GM12873 (cell line): ENCODE data around the gene MBTPS1.

ENCODE experiments used
- TF ChIP-seq, protein P1 (sequence below): IDR thresholded peaks from 2 replicates; pipeline ENCODE4 v1.5.1; 2012; ENCODE audit warnings: low read depth, mild to moderate bottlenecking, moderate library complexity, low read length, control low read depth; ENCODE audit not compliant: insufficient read depth; ENCODE audit errors: missing control alignments

Gene MBTPS1

DNA sequence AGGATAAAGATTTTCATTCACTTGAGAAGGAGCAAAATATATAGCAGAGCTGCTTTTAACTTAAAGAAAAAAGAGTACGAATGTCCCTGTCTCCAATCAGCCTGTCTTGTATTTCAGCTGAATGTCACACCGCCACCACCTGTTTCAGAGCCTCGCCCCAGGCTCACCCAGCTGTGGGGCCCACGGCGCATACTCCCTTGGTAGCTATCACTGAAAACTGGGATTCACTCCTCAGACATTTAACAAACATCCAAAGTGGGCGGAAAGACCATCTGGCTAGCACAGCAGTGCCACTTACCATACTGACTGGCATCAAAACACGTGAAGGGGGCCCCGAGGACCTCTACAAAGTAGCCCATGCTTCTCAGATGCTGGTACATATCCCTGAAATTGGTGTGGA lies 48.7 kb downstream of the MBTPS1 start:
- TF ChIP-seq, protein P1, sequence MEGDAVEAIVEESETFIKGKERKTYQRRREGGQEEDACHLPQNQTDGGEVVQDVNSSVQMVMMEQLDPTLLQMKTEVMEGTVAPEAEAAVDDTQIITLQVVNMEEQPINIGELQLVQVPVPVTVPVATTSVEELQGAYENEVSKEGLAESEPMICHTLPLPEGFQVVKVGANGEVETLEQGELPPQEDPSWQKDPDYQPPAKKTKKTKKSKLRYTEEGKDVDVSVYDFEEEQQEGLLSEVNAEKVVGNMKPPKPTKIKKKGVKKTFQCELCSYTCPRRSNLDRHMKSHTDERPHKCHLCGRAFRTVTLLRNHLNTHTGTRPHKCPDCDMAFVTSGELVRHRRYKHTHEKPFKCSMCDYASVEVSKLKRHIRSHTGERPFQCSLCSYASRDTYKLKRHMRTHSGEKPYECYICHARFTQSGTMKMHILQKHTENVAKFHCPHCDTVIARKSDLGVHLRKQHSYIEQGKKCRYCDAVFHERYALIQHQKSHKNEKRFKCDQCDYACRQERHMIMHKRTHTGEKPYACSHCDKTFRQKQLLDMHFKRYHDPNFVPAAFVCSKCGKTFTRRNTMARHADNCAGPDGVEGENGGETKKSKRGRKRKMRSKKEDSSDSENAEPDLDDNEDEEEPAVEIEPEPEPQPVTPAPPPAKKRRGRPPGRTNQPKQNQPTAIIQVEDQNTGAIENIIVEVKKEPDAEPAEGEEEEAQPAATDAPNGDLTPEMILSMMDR, result no peak

DNA sequence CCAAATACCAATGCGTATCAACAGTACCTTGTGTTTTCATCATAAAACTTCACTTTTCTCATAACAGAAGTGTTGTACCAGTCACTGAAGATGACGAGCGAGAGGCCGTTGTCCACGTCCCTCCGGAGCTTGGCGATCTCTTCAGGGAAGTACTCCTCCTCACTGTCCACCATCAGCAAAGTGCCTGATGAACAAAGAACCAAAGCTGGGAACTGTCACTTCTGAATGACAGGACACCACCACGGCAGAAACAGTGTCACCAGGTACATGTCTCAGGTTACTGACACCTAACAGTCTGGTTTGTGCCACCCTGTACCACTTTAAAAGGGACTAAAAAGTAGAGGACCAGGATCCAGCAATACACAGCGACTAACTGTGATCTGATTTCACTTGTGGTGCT lies 49.1 kb downstream of the MBTPS1 start:
- TF ChIP-seq, protein P1, result no peak

DNA sequence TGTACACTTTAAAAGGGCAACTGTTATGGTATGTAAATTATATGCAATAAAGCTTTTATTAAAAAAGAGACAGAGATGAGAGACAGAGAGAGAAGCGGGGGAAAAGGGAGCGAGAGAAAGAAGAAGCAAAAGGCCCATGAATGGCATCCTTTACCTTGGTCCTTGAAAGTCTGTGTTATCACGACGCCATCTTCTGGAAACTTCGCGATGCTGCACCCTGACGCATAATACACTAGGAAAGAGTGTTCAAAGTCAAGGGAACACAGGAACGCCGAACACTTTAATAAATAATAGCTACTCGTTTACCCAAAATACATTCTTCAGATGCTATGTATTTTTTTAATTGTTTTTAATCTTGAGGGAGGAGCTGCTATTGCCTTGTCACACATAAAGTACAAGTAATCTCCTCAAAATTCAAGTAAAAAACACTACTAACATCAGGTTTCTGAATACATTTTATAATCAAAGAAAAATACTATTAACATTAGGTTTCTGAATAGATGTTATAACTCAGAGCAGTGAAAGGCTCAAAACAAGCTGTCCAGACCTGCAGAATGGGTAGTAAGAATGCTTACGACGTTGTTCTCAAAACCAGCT lies 51.1 kb downstream of the MBTPS1 start:
- TF ChIP-seq, protein P1, result peak; percentile 68

DNA sequence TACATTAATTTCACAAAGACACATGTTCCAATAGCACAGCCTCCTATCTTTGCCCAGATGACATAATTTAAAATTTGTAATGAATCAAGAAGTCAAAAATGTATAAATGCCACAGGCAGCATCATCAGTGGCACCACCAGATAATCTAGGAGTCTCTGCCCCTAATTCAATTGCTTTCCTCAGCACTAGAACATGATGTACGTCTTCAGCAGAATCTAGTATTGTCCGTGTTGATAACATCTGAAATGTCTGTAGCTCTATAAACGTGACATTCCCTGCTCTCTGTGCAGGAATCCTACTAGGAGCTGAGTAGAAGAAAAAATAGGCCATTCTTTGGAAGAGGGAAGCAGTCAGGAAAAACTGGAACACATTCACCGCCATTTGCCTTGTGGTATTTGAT lies 52.8 kb downstream of the MBTPS1 start:
- TF ChIP-seq, protein P1, result no peak

DNA sequence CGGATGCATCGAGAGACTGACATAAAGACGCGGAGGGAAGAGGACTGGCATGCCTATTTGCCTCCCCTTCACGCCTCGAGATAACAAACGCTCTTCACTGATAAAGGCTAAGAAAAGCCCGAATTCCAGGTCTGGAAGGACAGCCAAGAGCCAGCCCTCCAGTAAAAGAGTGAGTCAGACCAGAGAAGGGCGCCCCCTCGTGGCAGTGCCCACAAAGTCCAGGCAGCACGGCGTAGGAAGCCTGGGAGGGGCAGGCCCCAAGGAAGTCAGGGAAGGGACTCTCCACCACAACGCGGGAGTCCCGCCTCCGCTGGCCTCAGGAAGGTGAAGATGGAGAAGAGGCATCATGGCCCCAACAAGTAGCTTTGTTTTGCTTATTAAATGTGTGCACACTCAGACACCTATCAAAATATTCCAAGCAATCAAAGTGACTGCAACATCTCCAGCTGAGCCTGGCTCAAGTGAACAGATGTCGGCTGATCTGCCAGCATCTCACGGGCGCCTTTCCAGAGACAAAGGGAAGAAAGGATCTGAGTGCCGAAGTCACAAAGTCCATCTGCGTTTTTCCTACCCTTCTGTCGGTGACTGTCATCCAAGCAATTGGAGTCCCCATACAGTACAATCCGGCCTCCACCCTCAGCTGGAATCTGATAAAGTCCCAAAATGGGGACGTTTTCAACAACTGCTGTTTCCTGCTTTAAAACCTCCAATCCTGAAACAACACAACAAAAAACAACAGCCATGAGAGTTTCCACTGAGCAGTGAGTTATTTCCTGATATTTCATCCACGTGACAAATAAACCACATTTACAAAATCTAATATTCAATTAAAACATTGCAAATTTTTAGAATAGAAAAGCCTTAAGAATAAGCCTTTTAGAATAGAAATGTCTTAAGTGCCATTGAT lies 53.8 kb downstream of the MBTPS1 start:
- TF ChIP-seq, protein P1, result peak; percentile 77

DNA sequence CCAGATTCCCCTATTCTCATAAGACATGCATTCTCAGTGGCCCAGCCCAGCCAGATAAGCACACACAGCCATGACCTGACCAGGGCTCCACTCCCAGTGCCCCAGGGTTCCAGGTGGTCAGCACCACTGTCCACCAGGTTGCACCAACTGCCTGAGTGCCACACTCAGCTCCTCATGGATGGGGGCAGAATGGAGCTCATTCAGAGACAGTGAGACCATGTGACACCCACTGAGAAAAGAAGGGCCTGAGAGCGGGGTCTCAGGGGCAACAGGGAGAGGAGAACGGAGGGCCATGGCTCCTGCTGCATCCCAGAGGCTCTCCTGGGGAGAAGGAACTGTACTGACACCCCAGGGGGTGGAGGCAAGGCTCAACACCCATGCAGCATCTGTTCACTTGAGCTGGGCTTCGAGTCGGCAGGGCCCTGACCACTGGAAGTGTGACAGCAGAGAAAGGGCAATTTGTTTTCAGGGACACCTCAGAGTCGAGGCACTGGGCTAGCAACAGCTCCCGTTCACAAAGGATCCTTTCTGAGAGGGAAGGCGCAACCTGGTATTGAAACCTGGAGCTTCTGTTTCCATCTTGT lies 55.4 kb downstream of the MBTPS1 start:
- TF ChIP-seq, protein P1, result no peak
